SK-N-MC (cell line): Measurements from ENCODE around the gene PAMR1.

Source experiments
- EZH2 ChIP-seq: fragments of 200-600 bp; sonication (generic); IDR thresholded peaks from one replicate; pipeline ENCODE4 v1.6.1; 2017; ENCODE audit warnings: antibody characterized with exemption
- POLR2AphosphoS5 ChIP-seq: IDR thresholded peaks from 2 replicates; pipeline ENCODE4 v1.6.1; 2012; ENCODE audit warnings: mild to moderate bottlenecking, low read depth, low read length, borderline replicate concordance

GRCh38 chr11:35478471-35479091 lies 46.8 kb downstream of the PAMR1 start:
- TF ChIP-seq EZH2 (no peak), POLR2AphosphoS5 (no peak)
